H1 (cell line): ENCODE measurements around the gene SLC30A3. TPM values are rescaled to one million over a fixed set of nuclear protein-coding genes. Genes with fewer than 3 reads are reported as not detected.

Source experiments
- ATF3 ChIP-seq: IDR thresholded peaks from 2 replicates; pipeline ENCODE4 v1.6.1; 2011; ENCODE audit warnings: low read depth, mild to moderate bottlenecking, low read length; ENCODE audit not compliant: insufficient read depth
- CHD7 ChIP-seq: fragments of 300-600 bp; sonication (generic); IDR thresholded peaks from 2 replicates; pipeline ENCODE4 v1.7.1; 2012; ENCODE audit warnings: low read length, moderate library complexity, mild to moderate bottlenecking, inconsistent platforms; ENCODE audit not compliant: insufficient replicate concordance
- CTBP2 ChIP-seq: IDR thresholded peaks from 2 replicates; pipeline ENCODE4 v1.7.0; 2011; ENCODE audit warnings: borderline replicate concordance, mild to moderate bottlenecking, moderate library complexity, mixed read lengths, low read length; ENCODE audit not compliant: insufficient read depth, insufficient read length
- HDAC2 ChIP-seq, 2 experiments: fragments of 300-600 bp in 1 of 2; sonication (generic) in 1 of 2; IDR thresholded peaks; 2 replicates each; pipeline ENCODE4 v1.6.1; 2011 to 2012; ENCODE audit warnings: low read depth in 2 of 2, low read length in 2 of 2, mild to moderate bottlenecking in 2 of 2, moderate library complexity in 2 of 2, borderline replicate concordance in 1 of 2, inconsistent platforms in 1 of 2
- RAD21 ChIP-seq, 2 experiments: IDR thresholded peaks in 1 of 2; conservative IDR thresholded peaks in 1 of 2; 2 replicates each; pipeline ENCODE4 v1.6.1; 2011; ENCODE audit warnings: low read depth in 2 of 2, low read length in 2 of 2, improper control_type of control experiment in 1 of 2, inconsistent platforms in 1 of 2, mild to moderate bottlenecking in 1 of 2, moderate library complexity in 1 of 2
- RFX5 ChIP-seq: IDR thresholded peaks from 2 replicates; pipeline ENCODE4 v1.6.1; 2011; ENCODE audit warnings: low read depth, low read length, improper control_type of control experiment, borderline replicate concordance
- SIX5 ChIP-seq: IDR thresholded peaks from 2 replicates; pipeline ENCODE4 v1.6.1; 2011; ENCODE audit warnings: mild to moderate bottlenecking, low read depth, low read length
- SRF ChIP-seq: IDR thresholded peaks from 2 replicates; pipeline ENCODE4 v1.6.1; 2011; ENCODE audit warnings: mild to moderate bottlenecking, low read depth, low read length, moderate library complexity
- polyA plus RNA-seq, 7 experiments: library from polyadenylated mRNA; depleted of rRNA in 3 of 7; stranded (reverse) in 5 of 7; unstranded in 2 of 7; fragments of >200 nt in 5 of 7; fragments of 200-250 nt in 2 of 7; gene quantifications; 1 replicate in 5 of 7; 2 replicates in 1 of 7; 4 replicates in 1 of 7; pipeline versions ENCODE4 v1.2.1 to v1.2.3, GENCODE V29; 2011 to 2013; ENCODE audit warnings: missing spikeins in 2 of 7, mixed read lengths in 2 of 7
- total RNA-seq: library from RNA; stranded (reverse); fragmentation: NEBNext Ultra II Directional; extraction: Animal tissue kit (Norgen Biotek cat#: 25700); gene quantifications from 2 replicates; pipeline ENCODE4 v1.2.1, GENCODE V29; 2021

Gene SLC30A3
- total and polyA plus RNA-seq, 2 of the 8 experiments (the other 6 are each of a cell fraction or from before 2014, with no cell fraction given): 15.2 to 30.7 TPM

DNA sequence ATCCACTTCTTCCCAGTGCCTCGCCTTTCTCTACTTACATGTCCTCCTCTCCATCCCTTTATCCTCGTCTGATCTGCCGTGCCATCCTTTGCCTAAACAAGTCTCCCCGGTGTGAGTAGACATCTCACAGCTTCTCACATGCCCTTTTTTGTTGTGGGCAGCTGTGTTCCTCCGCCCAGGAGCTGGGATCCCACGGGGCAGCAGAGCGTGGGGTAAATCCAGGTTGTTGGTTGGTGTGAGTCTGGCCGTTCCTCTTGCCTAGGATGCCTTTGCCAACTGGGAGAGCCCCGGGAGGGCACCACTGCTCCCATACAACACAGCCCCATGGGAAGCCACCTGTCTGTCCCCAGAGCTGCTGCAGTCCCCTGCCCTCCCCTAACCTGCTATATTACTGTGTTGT, 22.4 kb downstream of the SLC30A3 start (continued):
- no peak for TF ChIP-seq CHD7
- TF ChIP-seq RAD21 (IDR thresholded peaks at IDR 0.05 in 1 of 2, conservative IDR thresholded peaks at IDR 0.05 in 1 of 2; ENCODE audit: low read depth in 2 of 2, low read length in 2 of 2): no peak
- TF ChIP-seq HDAC2 (IDR thresholded peaks at IDR 0.05; ENCODE audit: borderline replicate concordance in 1 of 2, low read depth in 2 of 2, low read length in 2 of 2): no peak
- TF ChIP-seq SIX5: no peak
- no peak for TF ChIP-seq ATF3
- TF ChIP-seq RFX5: no peak
- TF ChIP-seq CTBP2: no peak
- no peak for TF ChIP-seq SRF
